H1 (cell line): ENCODE data around the gene CMTM3. TPM values are rescaled to one million over a fixed set of nuclear protein-coding genes. Genes with fewer than 3 reads are reported as not detected.

Experiments used
- CTCF ChIA-PET: fragments of 300-600 bp; sonication (Branson Sonifier 250); formaldehyde crosslinking; loops from one replicate; lab custom pipeline; 2021; ENCODE audit not compliant: partially characterized antibody; lab: Charles Lee
- POLR2A ChIA-PET: fragments of 300-600 bp; sonication (Branson Sonifier 250); formaldehyde crosslinking; loops from one replicate; lab custom pipeline; 2021; ENCODE audit warnings: inconsistent platforms; ENCODE audit not compliant: partially characterized antibody; lab: Charles Lee
- DNase-seq, 2 experiments: peaks; one replicate each; pipeline versions ENCODE4 v3.0.0 to v3.0.0-alpha.2; 2010 to 2022; ENCODE audit warnings: low spot score in 2 of 2, low read depth in 1 of 2, mixed read lengths in 1 of 2
- FAIRE-seq: peaks from 2 replicates; lab custom pipeline; 2011; peaks lifted over from hg19 to GRCh38; lab: Jason Lieb, UNC
- H2AFZ ChIP-seq: 2 replicates; pipeline ENCODE4 v1.8.1; 2012; ENCODE audit warnings: low read length, inconsistent platforms
- H2AK5ac ChIP-seq: 2 replicates; pipeline ENCODE4 v1.6.1; 2013; ENCODE audit warnings: low read depth, low read length
- H2BK120ac ChIP-seq: replicated peaks from 2 replicates; pipeline ENCODE3; 2013; ENCODE audit warnings: low read depth, low read length, inconsistent platforms
- H2BK12ac ChIP-seq: 2 replicates; pipeline ENCODE4 v1.6.1; 2013; ENCODE audit warnings: low read depth, low read length
- H2BK15ac ChIP-seq: 2 replicates; pipeline ENCODE4 v1.6.1; 2013; ENCODE audit warnings: low read length
- H2BK20ac ChIP-seq: 2 replicates; pipeline ENCODE4 v1.6.1; 2013; ENCODE audit warnings: low read length
- H2BK5ac ChIP-seq: 2 replicates; pipeline ENCODE4 v1.6.1; 2013; ENCODE audit warnings: low read depth, low read length
- H3K14ac ChIP-seq: 2 replicates; pipeline ENCODE4 v1.6.1; 2013; ENCODE audit warnings: inconsistent platforms; ENCODE audit not compliant: insufficient read length
- H3K18ac ChIP-seq: 2 replicates; pipeline ENCODE4 v1.6.1; 2013; ENCODE audit warnings: low read length; ENCODE audit errors: extremely low read depth
- H3K23ac ChIP-seq: 2 replicates; pipeline ENCODE4 v1.6.1; 2013; ENCODE audit warnings: inconsistent platforms; ENCODE audit not compliant: insufficient read length
- H3K23me2 ChIP-seq: 2 replicates; pipeline ENCODE4 v1.6.1; 2013; ENCODE audit warnings: low read depth, low read length
- H3K27ac ChIP-seq: 2 replicates; pipeline ENCODE4 v1.6.1; 2011; ENCODE audit warnings: low read depth, low read length, inconsistent platforms
- H3K27me3 ChIP-seq, 4 experiments: replicated peaks in 1 of 4; 1 replicate in 1 of 4; 2 replicates in 3 of 4; pipeline versions ENCODE4 v1.6.1 to v1.8.1; 2011 to 2013; ENCODE audit warnings: low read length in 3 of 4, mild to moderate bottlenecking in 3 of 4, inconsistent platforms in 2 of 4, mixed read lengths in 2 of 4, moderate library complexity in 1 of 4; ENCODE audit not compliant: control insufficient read depth in 3 of 4, insufficient read depth in 3 of 4; ENCODE audit errors: extremely low read depth in 1 of 4
- H3K36me3 ChIP-seq, 4 experiments: 2 replicates each; pipeline versions ENCODE4 v1.6.1 to v1.8.1; 2011 to 2013; ENCODE audit warnings: mild to moderate bottlenecking in 4 of 4, low read length in 3 of 4, moderate library complexity in 2 of 4, control low read depth in 1 of 4, inconsistent platforms in 1 of 4; ENCODE audit not compliant: insufficient read depth in 4 of 4, control insufficient read depth in 2 of 4
- H3K4ac ChIP-seq: replicated peaks from 2 replicates; pipeline ENCODE3; 2013; ENCODE audit warnings: low read length, low read depth, mixed read lengths, inconsistent platforms; ENCODE audit not compliant: insufficient read length
- H3K4me1 ChIP-seq, 4 experiments: replicated peaks in 1 of 4; 1 replicate in 1 of 4; 2 replicates in 3 of 4; pipeline versions ENCODE4 v1.6.1 to v1.8.1; 2011 to 2013; ENCODE audit warnings: low read length in 3 of 4, inconsistent platforms in 2 of 4, mixed read lengths in 1 of 4; ENCODE audit not compliant: insufficient read depth in 4 of 4, control insufficient read depth in 3 of 4
- H3K4me2 ChIP-seq, 2 experiments: 2 replicates each; pipeline versions ENCODE4 v1.6.1 to v1.8.1; 2011 to 2013; ENCODE audit warnings: low read depth in 2 of 2, low read length in 2 of 2, control low read depth in 1 of 2, inconsistent platforms in 1 of 2, mild to moderate bottlenecking in 1 of 2; ENCODE audit not compliant: insufficient read depth in 1 of 2
- H3K4me3 ChIP-seq, 4 experiments: fragments of 200-600, 300-600 bp in 1 of 4; sonication (generic), shearing (Covaris generic), sonication (Bioruptor Twin) in 1 of 4; 2 replicates each; pipeline versions ENCODE4 v1.5.1 to v1.8.1; 2011 to 2016; ENCODE audit warnings: low read length in 4 of 4, low read depth in 3 of 4, control low read depth in 2 of 4, inconsistent platforms in 2 of 4, mild to moderate bottlenecking in 2 of 4, mixed read lengths in 1 of 4, moderate library complexity in 1 of 4; ENCODE audit not compliant: insufficient read depth in 2 of 4; ENCODE audit errors: extremely low read depth in 1 of 4
- H3K56ac ChIP-seq: replicated peaks from 2 replicates; pipeline ENCODE3; 2013; ENCODE audit warnings: low read depth, mild to moderate bottlenecking, mixed read lengths, low read length, inconsistent platforms; ENCODE audit not compliant: insufficient read length
- H3K79me1 ChIP-seq: 2 replicates; pipeline ENCODE4 v1.6.1; 2013; ENCODE audit warnings: low read depth, low read length, control low read depth
- H3K79me2 ChIP-seq, 2 experiments: 2 replicates each; pipeline versions ENCODE4 v1.6.1 to v1.8.1; 2012 to 2013; ENCODE audit warnings: low read length in 2 of 2, mild to moderate bottlenecking in 2 of 2, inconsistent platforms in 1 of 2; ENCODE audit not compliant: insufficient read depth in 2 of 2, control insufficient read depth in 1 of 2
- H3K9ac ChIP-seq, 4 experiments: replicated peaks in 1 of 4; 1 replicate in 1 of 4; 2 replicates in 3 of 4; pipeline versions ENCODE4 v1.6.1 to v1.8.1; 2011 to 2013; ENCODE audit warnings: low read depth in 3 of 4, low read length in 3 of 4, control low read depth in 2 of 4, mild to moderate bottlenecking in 2 of 4, moderate library complexity in 2 of 4, inconsistent platforms in 1 of 4; ENCODE audit errors: extremely low read depth in 1 of 4
- H3K9me3 ChIP-seq, 2 experiments: 2 replicates each; pipeline versions ENCODE4 v1.6.1 to v1.8.1; 2012 to 2013; ENCODE audit warnings: mild to moderate bottlenecking in 2 of 2, moderate library complexity in 2 of 2, control low read depth in 1 of 2, inconsistent platforms in 1 of 2, low read depth in 1 of 2, low read length in 1 of 2, mixed read lengths in 1 of 2; ENCODE audit not compliant: insufficient read depth in 2 of 2
- H4K20me1 ChIP-seq, 2 experiments: replicated peaks in 1 of 2; 2 replicates each; pipeline versions ENCODE3 to v1.8.1; 2011 to 2013; ENCODE audit warnings: inconsistent platforms in 2 of 2, low read length in 2 of 2, mild to moderate bottlenecking in 1 of 2; ENCODE audit not compliant: insufficient read depth in 2 of 2, control insufficient read depth in 1 of 2
- H4K5ac ChIP-seq: 2 replicates; pipeline ENCODE4 v1.6.1; 2013; ENCODE audit warnings: low read length, low read depth, mixed read lengths, inconsistent platforms; ENCODE audit not compliant: insufficient read length
- H4K8ac ChIP-seq: 2 replicates; pipeline ENCODE4 v1.8.0; 2013; ENCODE audit warnings: mild to moderate bottlenecking, moderate library complexity, low read length, inconsistent platforms; ENCODE audit not compliant: insufficient read depth; ENCODE audit errors: extremely low read depth
- H4K91ac ChIP-seq: replicated peaks from 2 replicates; pipeline ENCODE3; 2013; ENCODE audit warnings: low read length, mixed read lengths, inconsistent platforms; ENCODE audit not compliant: insufficient read length
- BRCA1 ChIP-seq: IDR thresholded peaks from 2 replicates; pipeline ENCODE4 v1.6.1; 2012; ENCODE audit warnings: low read depth, low read length, improper control_type of control experiment
- CEBPB ChIP-seq: IDR thresholded peaks from 2 replicates; pipeline ENCODE4 v1.6.1; 2012; ENCODE audit warnings: low read depth, low read length
- CTBP2 ChIP-seq: IDR thresholded peaks from 2 replicates; pipeline ENCODE4 v1.7.0; 2011; ENCODE audit warnings: borderline replicate concordance, mild to moderate bottlenecking, moderate library complexity, mixed read lengths, low read length; ENCODE audit not compliant: insufficient read depth, insufficient read length
- GTF2F1 ChIP-seq: IDR thresholded peaks from 2 replicates; pipeline ENCODE4 v1.6.1; 2012; ENCODE audit warnings: low read depth, low read length, improper control_type of control experiment, borderline replicate concordance
- HDAC6 ChIP-seq: IDR thresholded peaks from one replicate; pipeline ENCODE4 v1.7.1; 2012; ENCODE audit warnings: low read depth, mild to moderate bottlenecking, inconsistent platforms, low read length, moderate library complexity
- KDM4A ChIP-seq: IDR thresholded peaks from one replicate; pipeline ENCODE4 v1.7.1; 2012; ENCODE audit warnings: low read depth, mild to moderate bottlenecking, moderate library complexity, low read length, inconsistent platforms; ENCODE audit not compliant: severe bottlenecking
- POLR2AphosphoS5 ChIP-seq: IDR thresholded peaks from 2 replicates; pipeline ENCODE4 v1.6.1; 2011; ENCODE audit warnings: low read depth, low read length
- RFX5 ChIP-seq: IDR thresholded peaks from 2 replicates; pipeline ENCODE4 v1.6.1; 2011; ENCODE audit warnings: low read depth, low read length, improper control_type of control experiment, borderline replicate concordance
- SIN3A ChIP-seq, 2 experiments: IDR thresholded peaks in 1 of 2; conservative IDR thresholded peaks in 1 of 2; 2 replicates each; pipeline ENCODE4 v1.6.1; 2011 to 2012; ENCODE audit warnings: low read length in 2 of 2, improper control_type of control experiment in 1 of 2, low read depth in 1 of 2, mild to moderate bottlenecking in 1 of 2
- SRF ChIP-seq: IDR thresholded peaks from 2 replicates; pipeline ENCODE4 v1.6.1; 2011; ENCODE audit warnings: mild to moderate bottlenecking, low read depth, low read length, moderate library complexity
- TBP ChIP-seq: IDR thresholded peaks from 2 replicates; pipeline ENCODE4 v1.6.1; 2011; ENCODE audit warnings: low read depth, low read length, improper control_type of control experiment
- TEAD4 ChIP-seq: IDR thresholded peaks from 2 replicates; pipeline ENCODE4 v1.6.1; 2012; ENCODE audit warnings: low read depth, low read length, inconsistent platforms, mixed read lengths
- WGBS, 2 experiments: shearing (Covaris generic) in 1 of 2; methylation state at CpG; one replicate each; pipeline versions ENCODE4 v1.1.6 to v1.1.7; 2013 to 2015; ENCODE audit warnings: low lambda C conversion rate in 2 of 2, mixed read lengths in 2 of 2, inconsistent platforms in 1 of 2, low coverage in 1 of 2, missing lambda C conversion rate in 1 of 2; ENCODE audit not compliant: insufficient replicate concordance in 2 of 2, insufficient coverage in 1 of 2, insufficient read length in 1 of 2; ENCODE audit errors: extremely low coverage in 1 of 2, missing lambda C conversion rate in 1 of 2; 5-methylcytosine and 5-hydroxymethylcytosine counted together
- polyA plus RNA-seq, 7 experiments: library from polyadenylated mRNA; depleted of rRNA in 3 of 7; stranded (reverse) in 5 of 7; unstranded in 2 of 7; fragments of >200 nt in 5 of 7; fragments of 200-250 nt in 2 of 7; gene quantifications; 1 replicate in 5 of 7; 2 replicates in 1 of 7; 4 replicates in 1 of 7; pipeline versions ENCODE4 v1.2.1 to v1.2.3, GENCODE V29; 2011 to 2013; ENCODE audit warnings: missing spikeins in 2 of 7, mixed read lengths in 2 of 7
- total RNA-seq: library from RNA; stranded (reverse); fragmentation: NEBNext Ultra II Directional; extraction: Animal tissue kit (Norgen Biotek cat#: 25700); gene quantifications from 2 replicates; pipeline ENCODE4 v1.2.1, GENCODE V29; 2021
- TF ChIP-seq, protein P1 (sequence below): IDR thresholded peaks from 2 replicates; pipeline ENCODE4 v1.6.1; 2012; ENCODE audit warnings: inconsistent platforms

Gene CMTM3
- total and polyA plus RNA-seq, 2 of the 8 experiments (the other 6 are each of a cell fraction or from before 2014, with no cell fraction given) = 24.7 to 24.8 TPM

DNA sequence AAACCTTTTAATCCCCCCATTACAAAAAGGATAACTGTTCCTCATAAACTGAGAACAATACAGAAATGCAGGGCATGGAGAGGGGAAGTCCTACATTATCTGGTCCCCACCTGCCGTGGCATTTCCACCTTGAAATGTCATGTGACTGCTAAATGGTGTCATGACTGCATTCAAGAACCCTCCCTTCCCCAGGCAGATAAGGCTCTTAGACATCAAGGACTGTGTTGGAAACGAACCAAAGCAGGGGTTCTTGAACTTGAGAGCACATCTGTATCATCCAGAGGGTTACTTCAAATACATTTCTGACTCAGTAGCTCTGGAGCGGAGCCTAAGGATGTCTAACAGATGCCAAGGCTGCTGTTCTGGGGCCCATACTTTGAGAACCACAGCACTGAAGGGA lies 18.4 kb downstream of the CMTM3 start:
- Histone ChIP-seq H3K14ac (no peak overlapping the region), H2BK5ac (no peak overlapping the region), H3K4me1 (peaks cover 0 to 5% (median 1%) of the 10 kb centered on the region in 4 experiments; a peak in 3 of 7 replicates), H3K27me3 (no peaks in the 10 kb centered on the region), H3K36me3 (peaks cover 3 to 30% (median 6%) of the 10 kb centered on the region in 4 experiments; a peak in 4 of 8 replicates), H3K79me2 (no peaks in the 10 kb centered on the region), H4K91ac (no peak overlapping the region), H3K9ac (no peak overlapping the region), H3K79me1 (no peaks in the 10 kb centered on the region; the same call in 1 of the 2 replicates), H2AFZ (no peak overlapping the region), H3K56ac (no peak overlapping the region), H2AK5ac (no peak overlapping the region), H2BK12ac (no peak overlapping the region), H3K4me2 (no peak overlapping the region), H4K5ac (no peak overlapping the region), H3K23me2 (no peaks in the 10 kb centered on the region), H3K27ac (no peak overlapping the region), H3K4me3 (no peak overlapping the region), H2BK15ac (no peak overlapping the region), H3K18ac (no peak overlapping the region), H3K9me3 (no peaks in the 10 kb centered on the region), H3K23ac (no peak overlapping the region), H3K4ac (no peak overlapping the region), H2BK20ac (no peak overlapping the region), H2BK120ac (no peak overlapping the region), H4K20me1 (peaks cover 3 to 4% of the 10 kb centered on the region in 2 experiments), H4K8ac (no peak overlapping the region)
- WGBS, 2 experiments = 87% methylated on average over 3 of the region's 3 CpGs; no CpG with 5 or more reads in 1 of the 2 experiments
- FAIRE-seq (no peak), DNase-seq (no peak)
- CTCF ChIA-PET = interaction anchor here (1.0 to 2.6 kb wide), 2 partner anchors 14 to 28 kb away, joined by 8 to 10 read pairs; no protein-coding TSS in a partner anchor
- POLR2A ChIA-PET = interaction anchor here (2.9 kb wide), 1 partner anchor 28 kb away, joined by 9 read pairs; no protein-coding TSS in a partner anchor
- TF ChIP-seq CEBPB (no peak), TBP (no peak), RFX5 (no peak), GTF2F1 (no peak), BRCA1 (no peak), POLR2AphosphoS5 (no peak), SRF (no peak), HDAC6 (no peak), TEAD4 (no peak), CTBP2 (no peak), SIN3A (conservative IDR thresholded peaks at IDR 0.05 in 1 of 2, IDR thresholded peaks at IDR 0.05 in 1 of 2; ENCODE audit: low read depth in 1 of 2, low read length in 2 of 2) (no peak), KDM4A (no peak)
- TF ChIP-seq, protein P1, sequence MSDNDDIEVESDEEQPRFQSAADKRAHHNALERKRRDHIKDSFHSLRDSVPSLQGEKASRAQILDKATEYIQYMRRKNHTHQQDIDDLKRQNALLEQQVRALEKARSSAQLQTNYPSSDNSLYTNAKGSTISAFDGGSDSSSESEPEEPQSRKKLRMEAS = no peak
